ENCODE results near the gene CNTNAP3. TPM values are rescaled to one million over a fixed set of nuclear protein-coding genes. Genes with fewer than 3 reads are reported as not detected.

CNTNAP3 gene
- 84.8 TPM for total RNA-seq

GRCh38 chr9:39287980-39288379 lies at the start of gene CNTNAP3:
CNTNAP3 (minus strand) TSS chr9:39288167; CDS start chr9:39288064, 103 bp downstream.

Small RNA genes within 50 kb of the gene (small RNA-seq; reads per million reads assigned to genes)
- gene RN7SL640P (ENCODE audit: low replicate concordance): not detected

Other genes starting within 250 kb of the CNTNAP3 start
- gene SPATA31A1, start 67.5 kb upstream of the CNTNAP3 start, total RNA-seq: not detected

All from parietal lobe (tissue), 2 donors.